H1 (cell line): ENCODE measurements around the gene IPO11. TPM values are rescaled to one million over a fixed set of nuclear protein-coding genes. Genes with fewer than 3 reads are reported as not detected.

Experiments
- CTCF ChIA-PET: fragments of 300-600 bp; sonication (Branson Sonifier 250); formaldehyde crosslinking; loops from one replicate; lab custom pipeline; 2021; ENCODE audit not compliant: partially characterized antibody; lab: Charles Lee
- POLR2A ChIA-PET: fragments of 300-600 bp; sonication (Branson Sonifier 250); formaldehyde crosslinking; loops from one replicate; lab custom pipeline; 2021; ENCODE audit warnings: inconsistent platforms; ENCODE audit not compliant: partially characterized antibody; lab: Charles Lee
- DNase-seq, 2 experiments: peaks; one replicate each; pipeline versions ENCODE4 v3.0.0 to v3.0.0-alpha.2; 2010 to 2022; ENCODE audit warnings: low spot score in 2 of 2, low read depth in 1 of 2, mixed read lengths in 1 of 2
- FAIRE-seq: peaks from 2 replicates; lab custom pipeline; 2011; peaks lifted over from hg19 to GRCh38; lab: Jason Lieb, UNC
- H2AFZ ChIP-seq: 2 replicates; pipeline ENCODE4 v1.8.1; 2012; ENCODE audit warnings: low read length, inconsistent platforms
- H2AK5ac ChIP-seq: 2 replicates; pipeline ENCODE4 v1.6.1; 2013; ENCODE audit warnings: low read depth, low read length
- H2BK120ac ChIP-seq: replicated peaks from 2 replicates; pipeline ENCODE3; 2013; ENCODE audit warnings: low read depth, low read length, inconsistent platforms
- H2BK12ac ChIP-seq: 2 replicates; pipeline ENCODE4 v1.6.1; 2013; ENCODE audit warnings: low read depth, low read length
- H2BK15ac ChIP-seq: 2 replicates; pipeline ENCODE4 v1.6.1; 2013; ENCODE audit warnings: low read length
- H2BK20ac ChIP-seq: 2 replicates; pipeline ENCODE4 v1.6.1; 2013; ENCODE audit warnings: low read length
- H2BK5ac ChIP-seq: 2 replicates; pipeline ENCODE4 v1.6.1; 2013; ENCODE audit warnings: low read depth, low read length
- H3K14ac ChIP-seq: 2 replicates; pipeline ENCODE4 v1.6.1; 2013; ENCODE audit warnings: inconsistent platforms; ENCODE audit not compliant: insufficient read length
- H3K18ac ChIP-seq: 2 replicates; pipeline ENCODE4 v1.6.1; 2013; ENCODE audit warnings: low read length; ENCODE audit errors: extremely low read depth
- H3K23ac ChIP-seq: 2 replicates; pipeline ENCODE4 v1.6.1; 2013; ENCODE audit warnings: inconsistent platforms; ENCODE audit not compliant: insufficient read length
- H3K23me2 ChIP-seq: 2 replicates; pipeline ENCODE4 v1.6.1; 2013; ENCODE audit warnings: low read depth, low read length
- H3K27ac ChIP-seq: 2 replicates; pipeline ENCODE4 v1.6.1; 2011; ENCODE audit warnings: low read depth, low read length, inconsistent platforms
- H3K27me3 ChIP-seq, 4 experiments: replicated peaks in 1 of 4; 1 replicate in 1 of 4; 2 replicates in 3 of 4; pipeline versions ENCODE4 v1.6.1 to v1.8.1; 2011 to 2013; ENCODE audit warnings: low read length in 3 of 4, mild to moderate bottlenecking in 3 of 4, inconsistent platforms in 2 of 4, mixed read lengths in 2 of 4, moderate library complexity in 1 of 4; ENCODE audit not compliant: control insufficient read depth in 3 of 4, insufficient read depth in 3 of 4; ENCODE audit errors: extremely low read depth in 1 of 4
- H3K36me3 ChIP-seq, 4 experiments: 2 replicates each; pipeline versions ENCODE4 v1.6.1 to v1.8.1; 2011 to 2013; ENCODE audit warnings: mild to moderate bottlenecking in 4 of 4, low read length in 3 of 4, moderate library complexity in 2 of 4, control low read depth in 1 of 4, inconsistent platforms in 1 of 4; ENCODE audit not compliant: insufficient read depth in 4 of 4, control insufficient read depth in 2 of 4
- H3K4ac ChIP-seq: replicated peaks from 2 replicates; pipeline ENCODE3; 2013; ENCODE audit warnings: low read length, low read depth, mixed read lengths, inconsistent platforms; ENCODE audit not compliant: insufficient read length
- H3K4me1 ChIP-seq, 4 experiments: replicated peaks in 1 of 4; 1 replicate in 1 of 4; 2 replicates in 3 of 4; pipeline versions ENCODE4 v1.6.1 to v1.8.1; 2011 to 2013; ENCODE audit warnings: low read length in 3 of 4, inconsistent platforms in 2 of 4, mixed read lengths in 1 of 4; ENCODE audit not compliant: insufficient read depth in 4 of 4, control insufficient read depth in 3 of 4
- H3K4me2 ChIP-seq, 2 experiments: 2 replicates each; pipeline versions ENCODE4 v1.6.1 to v1.8.1; 2011 to 2013; ENCODE audit warnings: low read depth in 2 of 2, low read length in 2 of 2, control low read depth in 1 of 2, inconsistent platforms in 1 of 2, mild to moderate bottlenecking in 1 of 2; ENCODE audit not compliant: insufficient read depth in 1 of 2
- H3K4me3 ChIP-seq, 4 experiments: fragments of 200-600, 300-600 bp in 1 of 4; sonication (generic), shearing (Covaris generic), sonication (Bioruptor Twin) in 1 of 4; 2 replicates each; pipeline versions ENCODE4 v1.5.1 to v1.8.1; 2011 to 2016; ENCODE audit warnings: low read length in 4 of 4, low read depth in 3 of 4, control low read depth in 2 of 4, inconsistent platforms in 2 of 4, mild to moderate bottlenecking in 2 of 4, mixed read lengths in 1 of 4, moderate library complexity in 1 of 4; ENCODE audit not compliant: insufficient read depth in 2 of 4; ENCODE audit errors: extremely low read depth in 1 of 4
- H3K56ac ChIP-seq: replicated peaks from 2 replicates; pipeline ENCODE3; 2013; ENCODE audit warnings: low read depth, mild to moderate bottlenecking, mixed read lengths, low read length, inconsistent platforms; ENCODE audit not compliant: insufficient read length
- H3K79me1 ChIP-seq: 2 replicates; pipeline ENCODE4 v1.6.1; 2013; ENCODE audit warnings: low read depth, low read length, control low read depth
- H3K79me2 ChIP-seq, 2 experiments: 2 replicates each; pipeline versions ENCODE4 v1.6.1 to v1.8.1; 2012 to 2013; ENCODE audit warnings: low read length in 2 of 2, mild to moderate bottlenecking in 2 of 2, inconsistent platforms in 1 of 2; ENCODE audit not compliant: insufficient read depth in 2 of 2, control insufficient read depth in 1 of 2
- H3K9ac ChIP-seq, 4 experiments: replicated peaks in 1 of 4; 1 replicate in 1 of 4; 2 replicates in 3 of 4; pipeline versions ENCODE4 v1.6.1 to v1.8.1; 2011 to 2013; ENCODE audit warnings: low read depth in 3 of 4, low read length in 3 of 4, control low read depth in 2 of 4, mild to moderate bottlenecking in 2 of 4, moderate library complexity in 2 of 4, inconsistent platforms in 1 of 4; ENCODE audit errors: extremely low read depth in 1 of 4
- H3K9me3 ChIP-seq, 2 experiments: 2 replicates each; pipeline versions ENCODE4 v1.6.1 to v1.8.1; 2012 to 2013; ENCODE audit warnings: mild to moderate bottlenecking in 2 of 2, moderate library complexity in 2 of 2, control low read depth in 1 of 2, inconsistent platforms in 1 of 2, low read depth in 1 of 2, low read length in 1 of 2, mixed read lengths in 1 of 2; ENCODE audit not compliant: insufficient read depth in 2 of 2
- H4K20me1 ChIP-seq, 2 experiments: replicated peaks in 1 of 2; 2 replicates each; pipeline versions ENCODE3 to v1.8.1; 2011 to 2013; ENCODE audit warnings: inconsistent platforms in 2 of 2, low read length in 2 of 2, mild to moderate bottlenecking in 1 of 2; ENCODE audit not compliant: insufficient read depth in 2 of 2, control insufficient read depth in 1 of 2
- H4K5ac ChIP-seq: 2 replicates; pipeline ENCODE4 v1.6.1; 2013; ENCODE audit warnings: low read length, low read depth, mixed read lengths, inconsistent platforms; ENCODE audit not compliant: insufficient read length
- H4K8ac ChIP-seq: 2 replicates; pipeline ENCODE4 v1.8.0; 2013; ENCODE audit warnings: mild to moderate bottlenecking, moderate library complexity, low read length, inconsistent platforms; ENCODE audit not compliant: insufficient read depth; ENCODE audit errors: extremely low read depth
- H4K91ac ChIP-seq: replicated peaks from 2 replicates; pipeline ENCODE3; 2013; ENCODE audit warnings: low read length, mixed read lengths, inconsistent platforms; ENCODE audit not compliant: insufficient read length
- EGR1 ChIP-seq: IDR thresholded peaks from 2 replicates; pipeline ENCODE4 v1.6.1; 2011; ENCODE audit warnings: low read depth, low read length, borderline replicate concordance
- HDAC2 ChIP-seq, 2 experiments: fragments of 300-600 bp in 1 of 2; sonication (generic) in 1 of 2; IDR thresholded peaks; 2 replicates each; pipeline ENCODE4 v1.6.1; 2011 to 2012; ENCODE audit warnings: low read depth in 2 of 2, low read length in 2 of 2, mild to moderate bottlenecking in 2 of 2, moderate library complexity in 2 of 2, borderline replicate concordance in 1 of 2, inconsistent platforms in 1 of 2
- RNF2 ChIP-seq: fragments of 200-900, 300-1000 bp; sonication (generic); IDR thresholded peaks from 2 replicates; pipeline ENCODE4 v1.7.1; 2016; ENCODE audit warnings: borderline replicate concordance, low read depth, mild to moderate bottlenecking, antibody characterized with exemption, low read length; ENCODE audit not compliant: poor library complexity, severe bottlenecking; ENCODE audit errors: missing control alignments
- RXRA ChIP-seq: IDR thresholded peaks from 2 replicates; pipeline ENCODE4 v1.6.1; 2011; ENCODE audit warnings: low read depth, mild to moderate bottlenecking, low read length, moderate library complexity; ENCODE audit not compliant: insufficient read depth
- SIN3A ChIP-seq, 2 experiments: IDR thresholded peaks in 1 of 2; conservative IDR thresholded peaks in 1 of 2; 2 replicates each; pipeline ENCODE4 v1.6.1; 2011 to 2012; ENCODE audit warnings: low read length in 2 of 2, improper control_type of control experiment in 1 of 2, low read depth in 1 of 2, mild to moderate bottlenecking in 1 of 2
- SP1 ChIP-seq: IDR thresholded peaks from 2 replicates; pipeline ENCODE4 v1.6.1; 2011; ENCODE audit warnings: low read depth, low read length
- TAF7 ChIP-seq: optimal IDR thresholded peaks from 2 replicates; pipeline ENCODE3; 2011; ENCODE audit warnings: low read depth, mild to moderate bottlenecking, inconsistent platforms, low read length, moderate library complexity, borderline replicate concordance
- TEAD4 ChIP-seq: IDR thresholded peaks from 2 replicates; pipeline ENCODE4 v1.6.1; 2012; ENCODE audit warnings: low read depth, low read length, inconsistent platforms, mixed read lengths
- WGBS, 2 experiments: shearing (Covaris generic) in 1 of 2; methylation state at CpG; one replicate each; pipeline versions ENCODE4 v1.1.6 to v1.1.7; 2013 to 2015; ENCODE audit warnings: low lambda C conversion rate in 2 of 2, mixed read lengths in 2 of 2, inconsistent platforms in 1 of 2, low coverage in 1 of 2, missing lambda C conversion rate in 1 of 2; ENCODE audit not compliant: insufficient replicate concordance in 2 of 2, insufficient coverage in 1 of 2, insufficient read length in 1 of 2; ENCODE audit errors: extremely low coverage in 1 of 2, missing lambda C conversion rate in 1 of 2; 5-methylcytosine and 5-hydroxymethylcytosine counted together
- polyA plus RNA-seq, 7 experiments: library from polyadenylated mRNA; depleted of rRNA in 3 of 7; stranded (reverse) in 5 of 7; unstranded in 2 of 7; fragments of >200 nt in 5 of 7; fragments of 200-250 nt in 2 of 7; gene quantifications; 1 replicate in 5 of 7; 2 replicates in 1 of 7; 4 replicates in 1 of 7; pipeline versions ENCODE4 v1.2.1 to v1.2.3, GENCODE V29; 2011 to 2013; ENCODE audit warnings: missing spikeins in 2 of 7, mixed read lengths in 2 of 7
- total RNA-seq: library from RNA; stranded (reverse); fragmentation: NEBNext Ultra II Directional; extraction: Animal tissue kit (Norgen Biotek cat#: 25700); gene quantifications from 2 replicates; pipeline ENCODE4 v1.2.1, GENCODE V29; 2021
- TF ChIP-seq, protein P1 (sequence below): IDR thresholded peaks from 2 replicates; pipeline ENCODE4 v1.6.1; 2011; ENCODE audit warnings: low read depth, mild to moderate bottlenecking, low read length; ENCODE audit not compliant: insufficient read depth

The IPO11 gene
- total and polyA plus RNA-seq, 2 of the 8 experiments (the other 6 are each of a cell fraction or from before 2014, with no cell fraction given) = 23.6 to 64.4 TPM

DNA sequence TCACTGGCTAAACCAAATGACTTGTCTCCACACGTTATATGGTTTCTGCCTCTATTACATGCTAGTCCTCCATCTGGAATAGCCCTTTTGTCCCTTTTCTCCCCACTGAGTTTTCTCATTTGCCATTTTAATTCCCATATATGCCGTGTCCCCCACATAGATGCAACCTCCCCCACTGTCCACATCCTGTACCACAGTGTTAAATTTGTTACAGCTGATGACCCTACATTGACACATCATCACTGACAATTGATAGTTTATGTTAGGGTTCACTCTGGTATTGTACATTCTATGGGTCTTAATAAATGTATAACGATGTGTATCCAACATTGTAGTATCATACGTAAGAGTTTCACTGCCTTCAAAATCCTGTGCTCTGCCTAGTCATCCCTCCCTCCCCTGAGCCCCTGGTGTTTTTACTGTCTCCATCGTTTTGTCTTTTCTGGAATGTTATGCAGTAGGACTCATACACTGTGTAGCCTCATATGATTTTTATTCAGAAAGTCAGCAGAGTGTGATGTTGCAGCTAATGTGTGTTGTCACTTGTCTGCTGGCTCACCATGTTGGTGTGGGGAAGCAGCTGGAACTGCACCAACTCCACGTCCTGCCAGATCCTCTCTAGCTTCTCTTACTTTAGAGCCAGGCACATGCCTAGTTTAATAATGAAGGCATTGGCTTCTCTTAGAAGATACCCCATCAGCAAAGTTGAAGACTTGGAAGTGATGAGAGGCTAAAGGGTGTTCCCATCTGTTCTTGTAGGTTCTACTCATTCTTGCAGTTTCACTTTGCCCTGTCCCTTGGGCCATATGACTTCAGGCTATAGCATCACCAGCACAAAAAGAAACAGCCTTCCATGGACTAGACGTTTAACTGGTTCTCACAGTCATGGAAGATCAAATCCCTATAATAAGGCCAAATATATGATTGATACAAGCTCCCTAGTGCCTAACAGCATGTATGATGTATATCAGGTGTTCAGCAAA lies 196.3 kb downstream of the IPO11 start:
- Histone ChIP-seq H2BK20ac (no peak overlapping the region), H2BK12ac (no peak overlapping the region), H3K56ac (no peak overlapping the region), H3K79me1 (no peaks in the 10 kb centered on the region), H2BK120ac (no peak overlapping the region), H3K36me3 (peaks cover 0 to 2% (median 0%) of the 10 kb centered on the region in 4 experiments; a peak in 1 of 8 replicates), H2BK5ac (no peak overlapping the region), H4K8ac (no peak overlapping the region), H3K79me2 (no peaks in the 10 kb centered on the region), H2AFZ (no peak overlapping the region), H4K5ac (no peak overlapping the region), H3K27ac (no peak overlapping the region), H3K9ac (no peak overlapping the region), H3K4ac (no peak overlapping the region), H4K20me1 (peaks cover 0 to 3% of the 10 kb centered on the region in 2 experiments), H3K18ac (no peak overlapping the region), H3K4me1 (no peaks in the 10 kb centered on the region), H3K4me3 (no peak overlapping the region), H3K4me2 (no peak overlapping the region), H2BK15ac (no peak overlapping the region), H3K14ac (no peak overlapping the region), H3K23me2 (no peaks in the 10 kb centered on the region), H2AK5ac (no peak overlapping the region), H4K91ac (no peak overlapping the region), H3K23ac (no peak overlapping the region), H3K27me3 (no peaks in the 10 kb centered on the region), H3K9me3 (no peaks in the 10 kb centered on the region)
- DNase-seq (no peak), FAIRE-seq (no peak)
- ChIA-PET POLR2A (no interaction called here), CTCF (interaction anchor here (0.5 to 0.8 kb wide), 4 partner anchors 149 to 734 kb away, joined by 3 read pairs; no protein-coding TSS in a partner anchor)
- 88% methylated on average over 7 of the region's 7 CpGs; no CpG with 5 or more reads in 1 of the 2 experiments for WGBS, 2 experiments
- TF ChIP-seq SP1 (no peak), RNF2 (no peak), TAF7 (no peak), RXRA (no peak), EGR1 (no peak), SIN3A (conservative IDR thresholded peaks at IDR 0.05 in 1 of 2, IDR thresholded peaks at IDR 0.05 in 1 of 2; ENCODE audit: low read depth in 1 of 2, low read length in 2 of 2) (no peak), TEAD4 (no peak), HDAC2 (IDR thresholded peaks at IDR 0.05; ENCODE audit: borderline replicate concordance in 1 of 2, low read depth in 2 of 2, low read length in 2 of 2) (no peak)
- TF ChIP-seq, protein P1, sequence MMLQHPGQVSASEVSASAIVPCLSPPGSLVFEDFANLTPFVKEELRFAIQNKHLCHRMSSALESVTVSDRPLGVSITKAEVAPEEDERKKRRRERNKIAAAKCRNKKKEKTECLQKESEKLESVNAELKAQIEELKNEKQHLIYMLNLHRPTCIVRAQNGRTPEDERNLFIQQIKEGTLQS = no peak
